ENCODE data around the gene PLAGL1.
"Not testable (repeated sequence)": the region's sequence is repeated elsewhere in the genome, so short reads cannot be mapped to it uniquely, and the experiment has no call there.

The PLAGL1 gene

DNA sequence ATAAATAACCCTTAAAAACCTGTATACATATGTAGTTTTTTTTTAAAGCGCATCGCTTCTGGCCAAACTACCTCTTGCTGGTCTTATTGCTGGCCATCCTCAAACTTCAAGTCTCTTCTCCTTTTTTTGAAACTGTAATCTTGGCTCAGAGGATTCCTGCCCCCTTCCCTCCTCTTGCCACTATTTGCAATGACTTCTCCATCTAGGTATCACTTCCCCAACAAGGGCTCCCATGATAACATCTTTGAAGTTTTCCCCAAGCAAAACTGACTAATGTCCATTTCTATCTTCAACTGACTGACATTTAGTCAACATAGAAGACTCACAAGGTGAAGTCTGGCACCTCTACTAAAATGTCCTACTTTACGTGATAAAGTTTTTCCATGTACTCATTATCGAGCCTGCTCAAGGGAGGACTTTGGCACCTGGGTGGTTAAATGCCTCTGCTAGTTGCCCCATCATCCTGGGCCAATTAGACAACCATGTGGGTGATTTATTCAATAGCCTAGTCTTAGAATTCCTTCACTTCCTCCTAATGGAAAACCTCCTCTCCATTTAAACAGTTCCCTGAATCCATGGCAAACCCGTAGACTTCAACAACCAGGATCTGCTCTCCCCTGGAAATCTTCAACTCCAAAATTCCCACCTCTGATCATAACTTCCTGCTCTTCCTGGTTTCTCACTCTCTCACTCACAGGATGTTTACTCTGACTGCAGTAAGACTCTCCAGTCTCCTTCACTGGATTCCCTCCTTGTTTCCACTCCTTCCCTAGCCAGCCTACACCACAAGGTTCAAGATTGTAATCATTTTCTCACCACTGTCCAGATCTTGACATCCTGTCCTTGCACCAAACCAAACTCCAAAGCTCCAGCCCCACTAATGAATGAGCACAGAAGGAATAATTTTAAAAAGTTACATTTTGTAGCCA, 9.4 kb upstream of the PLAGL1 start:
- no peak overlapping the region for H3K4me3 ChIP-seq
- H3K27me3 ChIP-seq, result no peaks in the 10 kb centered on the region
- H3K9me3 ChIP-seq (replicated peaks in 1 of 11), result no peaks in the 10 kb centered on the region
- H3K4me1 ChIP-seq, result peaks cover 0 to 19% (median 0%) of the 10 kb centered on the region in 10 experiments; a peak in 3 of 20 replicates
- no peak for TF ChIP-seq Cebpa-rat (IDR thresholded peaks at IDR 0.05)
- H3K36me3 ChIP-seq, result no peaks in the 10 kb centered on the region
- H3K9ac ChIP-seq, result no peak overlapping the region
- no peaks in the 10 kb centered on the region for H4K20me1 ChIP-seq
- H3K27ac ChIP-seq, result no peak overlapping the region
- 0 out of 22 replicates have a peak overlapping the region, but pooled peaks of 2 of the 11 experiments have one; percentile 2 to 5 for H3K4me2 ChIP-seq

GRCh38 chr6:144013486-144013909, 5.4 kb upstream of the PLAGL1 start:
- Histone ChIP-seq H3K4me2 (no peak overlapping the region), H3K36me3 (peaks cover 0 to 2% (median 0%) of the 10 kb centered on the region in 11 experiments; a peak in 4 of 22 replicates), H3K4me1 (peaks cover 0 to 10% (median 0%) of the 10 kb centered on the region in 10 experiments; a peak in 3 of 20 replicates), H4K20me1 (no peaks in the 10 kb centered on the region), H3K4me3 (no peak overlapping the region), H3K27ac (no peak overlapping the region), H3K9ac (no peak overlapping the region), H3K9me3 (replicated peaks in 1 of 11) (peaks cover 5 to 15% (median 7%) of the 10 kb centered on the region in 11 experiments), H3K27me3 (no peaks in the 10 kb centered on the region)
- no peak for TF ChIP-seq Cebpa-rat (IDR thresholded peaks at IDR 0.05)

DNA sequence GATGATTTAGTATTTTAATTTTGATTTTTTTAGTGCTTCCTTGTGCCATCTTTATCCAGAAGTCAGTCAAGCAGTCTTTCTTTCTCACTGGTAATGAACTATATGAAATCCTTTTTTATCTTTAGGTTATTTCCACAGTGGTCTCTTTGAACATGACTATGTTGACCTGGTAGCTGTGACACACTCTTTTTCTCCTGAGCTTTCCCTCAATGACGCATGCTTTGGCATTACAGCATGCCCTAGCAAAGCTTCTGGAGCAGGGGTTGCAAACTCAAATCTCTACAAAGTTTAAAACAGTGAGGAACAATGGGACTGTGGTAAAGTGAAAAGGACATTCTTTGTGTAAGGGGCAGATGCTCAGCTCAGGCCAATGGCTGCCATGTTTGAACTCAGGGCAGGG, 4.5 kb upstream of the PLAGL1 start:
- H3K27me3 ChIP-seq, result no peaks in the 10 kb centered on the region
- H3K9ac ChIP-seq, result 0 out of 22 replicates have a peak overlapping the region, but pooled peaks of 1 of the 11 experiments have one; percentile 19
- H3K4me3 ChIP-seq, result no peak overlapping the region
- peaks cover 0 to 9% (median 0%) of the 10 kb centered on the region in 11 experiments; a peak in 5 of 22 replicates for H3K36me3 ChIP-seq
- no peak for TF ChIP-seq Cebpa-rat (IDR thresholded peaks at IDR 0.05)
- no peak overlapping the region for H3K4me2 ChIP-seq
- H3K4me1 ChIP-seq, result peaks cover 0 to 9% (median 0%) of the 10 kb centered on the region in 10 experiments; a peak in 3 of 20 replicates
- no peaks in the 10 kb centered on the region for H4K20me1 ChIP-seq
- no peak overlapping the region for H3K27ac ChIP-seq
- H3K9me3 ChIP-seq (replicated peaks in 1 of 11), result peaks cover 15 to 25% (median 16%) of the 10 kb centered on the region in 11 experiments

- H3K27me3 ChIP-seq, H3K4me1 ChIP-seq, H3K4me3 ChIP-seq, H3K4me2 ChIP-seq, H4K20me1 ChIP-seq, H3K36me3 ChIP-seq, H3K9ac ChIP-seq, H3K27ac ChIP-seq: not testable (repeated sequence)
- H3K9me3 ChIP-seq (replicated peaks in 1 of 11), result peaks cover 17 to 26% (median 19%) of the 10 kb centered on the region in 11 experiments
Observed at GRCh38 chr6:144009628-144010027, 1.6 kb upstream of the PLAGL1 start.

GRCh38 chr6:144008846-144009245, 787 bp upstream of the PLAGL1 start:
- no peak overlapping the region for H3K27ac ChIP-seq
- H3K27me3 ChIP-seq, result no peaks in the 10 kb centered on the region
- no peaks in the 10 kb centered on the region for H4K20me1 ChIP-seq
- H3K4me1 ChIP-seq, result no peaks in the 10 kb centered on the region
- peaks cover 0 to 9% (median 0%) of the 10 kb centered on the region in 11 experiments; a peak in 5 of 22 replicates for H3K36me3 ChIP-seq
- no peak overlapping the region for H3K4me2 ChIP-seq
- H3K9me3 ChIP-seq (replicated peaks in 1 of 11), result peaks cover 17 to 26% (median 19%) of the 10 kb centered on the region in 11 experiments
- no peak for TF ChIP-seq Cebpa-rat (IDR thresholded peaks at IDR 0.05)
- no peak overlapping the region for H3K9ac ChIP-seq
- no peak overlapping the region for H3K4me3 ChIP-seq

- no peaks in the 10 kb centered on the region for H3K27me3 ChIP-seq
- no peaks in the 10 kb centered on the region for H4K20me1 ChIP-seq
- H3K36me3 ChIP-seq, result peaks cover 0 to 9% (median 0%) of the 10 kb centered on the region in 11 experiments; a peak in 5 of 22 replicates
- no peak overlapping the region for H3K9ac ChIP-seq
- H3K9me3 ChIP-seq (replicated peaks in 1 of 11), result peaks cover 17 to 30% (median 22%) of the 10 kb centered on the region in 11 experiments
- no peak for TF ChIP-seq Cebpa-rat (IDR thresholded peaks at IDR 0.05)
- H3K4me2 ChIP-seq, result no peak overlapping the region
- H3K27ac ChIP-seq, result no peak overlapping the region
- no peak overlapping the region; a peak in 1 of 20 replicates for H3K4me3 ChIP-seq
- no peaks in the 10 kb centered on the region for H3K4me1 ChIP-seq
Observed at GRCh38 chr6:144007478-144008119, 460 bp downstream of the PLAGL1 start.

- no peaks in the 10 kb centered on the region for H4K20me1 ChIP-seq
- H3K4me2 ChIP-seq, result no peak overlapping the region
- no peak overlapping the region for H3K9ac ChIP-seq
- H3K27ac ChIP-seq, result no peak overlapping the region
- H3K9me3 ChIP-seq (replicated peaks in 1 of 11), result peaks cover 17 to 36% (median 25%) of the 10 kb centered on the region in 11 experiments
- H3K36me3 ChIP-seq, result peaks cover 0 to 9% (median 0%) of the 10 kb centered on the region in 11 experiments; a peak in 5 of 22 replicates
- no peak overlapping the region for H3K4me3 ChIP-seq
- H3K27me3 ChIP-seq, result no peaks in the 10 kb centered on the region
- H3K4me1 ChIP-seq, result no peaks in the 10 kb centered on the region
- TF ChIP-seq Cebpa-rat (IDR thresholded peaks at IDR 0.05), result no peak
Observed at GRCh38 chr6:144006736-144007477, 1.2 kb downstream of the PLAGL1 start.

- no peak for TF ChIP-seq Cebpa-rat (IDR thresholded peaks at IDR 0.05)
- Histone ChIP-seq H3K27me3 (no peaks in the 10 kb centered on the region), H3K4me2 (no peak overlapping the region), H3K27ac (no peak overlapping the region), H3K9ac (no peak overlapping the region), H3K4me1 (no peaks in the 10 kb centered on the region), H4K20me1 (no peaks in the 10 kb centered on the region), H3K4me3 (no peak overlapping the region), H3K36me3 (no peaks in the 10 kb centered on the region), H3K9me3 (replicated peaks in 1 of 11) (peaks cover 0 to 24% (median 10%) of the 10 kb centered on the region in 11 experiments; a peak in 11 of 22 replicates)
Observed at GRCh38 chr6:143999406-143999805, 8.7 kb downstream of the PLAGL1 start.

Data from BLaER1 treated with 17β-estradiol and CSF1 and Interleukin-3, amounts not matched to agents 10 nM and 100 nM (cell line).